ENCODE data around the gene CMTM2.
"Not testable (repeated sequence)": the region's sequence is repeated elsewhere in the genome, so short reads cannot be mapped to it uniquely, and the experiment has no call there.

DNA sequence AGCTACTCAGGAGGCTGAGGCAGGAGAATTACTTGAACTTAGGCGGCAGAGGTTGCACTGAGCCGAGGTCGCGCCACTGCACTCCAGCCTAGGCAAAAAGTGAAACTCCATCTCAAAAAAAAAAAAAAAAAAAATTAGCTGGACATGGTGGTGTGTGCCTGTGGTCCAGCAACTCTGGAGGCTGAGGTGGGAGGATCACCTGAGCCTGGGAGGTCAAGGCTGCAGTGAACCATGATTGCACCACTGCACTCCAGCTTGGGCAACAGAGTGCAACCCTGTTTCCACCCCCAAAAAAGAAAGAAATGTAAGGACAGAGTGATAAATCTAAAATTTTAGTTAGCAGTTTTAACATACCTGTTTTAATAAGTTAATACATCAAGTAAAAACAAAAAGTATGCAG is 17.3 kb downstream of the CMTM2 start:
- TF ChIP-seq, protein P1, sequence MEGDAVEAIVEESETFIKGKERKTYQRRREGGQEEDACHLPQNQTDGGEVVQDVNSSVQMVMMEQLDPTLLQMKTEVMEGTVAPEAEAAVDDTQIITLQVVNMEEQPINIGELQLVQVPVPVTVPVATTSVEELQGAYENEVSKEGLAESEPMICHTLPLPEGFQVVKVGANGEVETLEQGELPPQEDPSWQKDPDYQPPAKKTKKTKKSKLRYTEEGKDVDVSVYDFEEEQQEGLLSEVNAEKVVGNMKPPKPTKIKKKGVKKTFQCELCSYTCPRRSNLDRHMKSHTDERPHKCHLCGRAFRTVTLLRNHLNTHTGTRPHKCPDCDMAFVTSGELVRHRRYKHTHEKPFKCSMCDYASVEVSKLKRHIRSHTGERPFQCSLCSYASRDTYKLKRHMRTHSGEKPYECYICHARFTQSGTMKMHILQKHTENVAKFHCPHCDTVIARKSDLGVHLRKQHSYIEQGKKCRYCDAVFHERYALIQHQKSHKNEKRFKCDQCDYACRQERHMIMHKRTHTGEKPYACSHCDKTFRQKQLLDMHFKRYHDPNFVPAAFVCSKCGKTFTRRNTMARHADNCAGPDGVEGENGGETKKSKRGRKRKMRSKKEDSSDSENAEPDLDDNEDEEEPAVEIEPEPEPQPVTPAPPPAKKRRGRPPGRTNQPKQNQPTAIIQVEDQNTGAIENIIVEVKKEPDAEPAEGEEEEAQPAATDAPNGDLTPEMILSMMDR (IDR thresholded peaks at IDR 0.05; ENCODE audit: insufficient read depth, low read depth, low read length), result not testable (repeated sequence)
- not testable (repeated sequence) for TF ChIP-seq EZH2 (IDR thresholded peaks at IDR 0.05; ENCODE audit: insufficient read depth, low read length)
